DOHH2 (cell line): ENCODE measurements around the gene OR4D10.
"Not testable (repeated sequence)": the region's sequence is repeated elsewhere in the genome, so short reads cannot be mapped to it uniquely, and the experiment has no call there.

Experiments used
- H3F3A ChIP-seq: fragments of 200-600 bp; sonication (generic), shearing (Covaris generic); 2 replicates; pipeline ENCODE4 v1.6.0; 2016; ENCODE audit warnings: antibody characterized with exemption, mild to moderate bottlenecking; ENCODE audit not compliant: control insufficient read depth, insufficient read depth
- H3K27ac ChIP-seq: fragments of 200-600 bp; sonication (generic); 2 replicates; pipeline ENCODE4 v1.5.1; 2014; ENCODE audit warnings: low read depth, mild to moderate bottlenecking, low read length, moderate library complexity
- H3K27me3 ChIP-seq: fragments of 200-600 bp; sonication (generic); 2 replicates; pipeline ENCODE4 v1.6.1; 2014; ENCODE audit warnings: mild to moderate bottlenecking, low read length, mixed read lengths; ENCODE audit not compliant: control insufficient read depth
- H3K36me3 ChIP-seq: fragments of 200-600 bp; sonication (generic); 2 replicates; pipeline ENCODE4 v1.6.1; 2014; ENCODE audit warnings: mild to moderate bottlenecking, low read length, moderate library complexity, mixed read lengths; ENCODE audit not compliant: control insufficient read depth
- H3K4me1 ChIP-seq: fragments of 200-600 bp; sonication (generic); 2 replicates; pipeline ENCODE4 v1.6.1; 2014; ENCODE audit warnings: mild to moderate bottlenecking, low read length, mixed read lengths; ENCODE audit not compliant: control insufficient read depth
- H3K4me2 ChIP-seq: fragments of 200-600 bp; sonication (generic); 2 replicates; pipeline ENCODE4 v1.6.0; 2014; ENCODE audit warnings: mild to moderate bottlenecking, low read length, moderate library complexity
- H3K4me3 ChIP-seq: fragments of 200-600 bp; sonication (generic); 2 replicates; pipeline ENCODE4 v1.5.1; 2014; ENCODE audit warnings: mild to moderate bottlenecking, low read length, mixed read lengths
- H3K79me2 ChIP-seq: fragments of 200-600 bp; sonication (generic); 2 replicates; pipeline ENCODE4 v1.6.1; 2014; ENCODE audit warnings: mild to moderate bottlenecking, low read length, mixed read lengths; ENCODE audit not compliant: control insufficient read depth
- H3K9me2 ChIP-seq: fragments of 200-600 bp; sonication (generic); replicated peaks from 2 replicates; pipeline ENCODE4 v1.6.1; 2014; ENCODE audit warnings: mild to moderate bottlenecking, low read length, mixed read lengths; ENCODE audit not compliant: control insufficient read depth
- H3K9me3 ChIP-seq: fragments of 200-600 bp; sonication (generic); 2 replicates; pipeline ENCODE4 v1.6.1; 2014; ENCODE audit warnings: antibody characterized with exemption, low read length, mixed read lengths; ENCODE audit not compliant: control insufficient read depth, insufficient read depth
- H4K20me1 ChIP-seq: fragments of 200-600 bp; sonication (generic); 2 replicates; pipeline ENCODE4 v1.6.0; 2014; ENCODE audit warnings: low read depth, mild to moderate bottlenecking, antibody characterized with exemption, low read length, moderate library complexity; ENCODE audit not compliant: control insufficient read depth, insufficient read depth
- EZH2phosphoT487 ChIP-seq: fragments of 200-600 bp; sonication (generic); IDR thresholded peaks from 2 replicates; pipeline ENCODE4 v1.6.1; 2017; ENCODE audit warnings: borderline replicate concordance, mild to moderate bottlenecking, antibody characterized with exemption, low read length, moderate library complexity, mixed read lengths
- TF ChIP-seq, protein P1 (sequence below): fragments of 200-600 bp; sonication (generic); IDR thresholded peaks from one replicate; pipeline ENCODE4 v1.5.1; 2014; ENCODE audit warnings: antibody characterized with exemption, mild to moderate bottlenecking, low read depth, low read length; ENCODE audit not compliant: poor library complexity, severe bottlenecking

Gene OR4D10

DNA sequence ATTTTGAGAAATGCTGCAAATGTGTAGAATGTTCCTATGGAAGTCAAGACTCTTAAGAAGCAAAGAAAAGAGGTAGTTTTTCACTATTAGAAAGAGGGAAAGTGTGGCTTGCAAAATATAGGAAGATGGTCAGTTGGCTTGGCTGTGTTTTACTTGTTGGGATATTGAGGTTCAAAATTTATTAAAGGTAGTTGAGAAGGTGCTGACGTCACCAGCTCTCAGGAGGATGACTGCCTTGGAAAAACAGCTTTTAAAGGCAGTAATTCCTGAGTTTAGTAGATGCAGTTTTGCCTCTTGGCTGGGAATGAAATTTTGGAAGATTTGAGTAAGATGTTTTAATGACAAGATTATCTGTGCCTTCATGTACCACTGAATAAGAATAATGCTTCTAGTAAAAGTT lies 38.6 kb downstream of the OR4D10 start:
- Histone ChIP-seq H3K36me3 (no peaks in the 10 kb centered on the region), H3K27ac (no peak overlapping the region), H3K27me3 (peaks cover 4% of the 10 kb centered on the region), H3K9me3 (no peaks in the 10 kb centered on the region), H3K79me2 (no peaks in the 10 kb centered on the region), H4K20me1 (no peaks in the 10 kb centered on the region), H3K4me3 (no peak overlapping the region), H3F3A (no peaks in the 10 kb centered on the region), H3K4me1 (peaks cover 3% of the 10 kb centered on the region; the same call in 1 of the 2 replicates), H3K9me2 (no peaks in the 10 kb centered on the region), H3K4me2 (no peak overlapping the region)
- TF ChIP-seq EZH2phosphoT487: no peak
- TF ChIP-seq, protein P1, sequence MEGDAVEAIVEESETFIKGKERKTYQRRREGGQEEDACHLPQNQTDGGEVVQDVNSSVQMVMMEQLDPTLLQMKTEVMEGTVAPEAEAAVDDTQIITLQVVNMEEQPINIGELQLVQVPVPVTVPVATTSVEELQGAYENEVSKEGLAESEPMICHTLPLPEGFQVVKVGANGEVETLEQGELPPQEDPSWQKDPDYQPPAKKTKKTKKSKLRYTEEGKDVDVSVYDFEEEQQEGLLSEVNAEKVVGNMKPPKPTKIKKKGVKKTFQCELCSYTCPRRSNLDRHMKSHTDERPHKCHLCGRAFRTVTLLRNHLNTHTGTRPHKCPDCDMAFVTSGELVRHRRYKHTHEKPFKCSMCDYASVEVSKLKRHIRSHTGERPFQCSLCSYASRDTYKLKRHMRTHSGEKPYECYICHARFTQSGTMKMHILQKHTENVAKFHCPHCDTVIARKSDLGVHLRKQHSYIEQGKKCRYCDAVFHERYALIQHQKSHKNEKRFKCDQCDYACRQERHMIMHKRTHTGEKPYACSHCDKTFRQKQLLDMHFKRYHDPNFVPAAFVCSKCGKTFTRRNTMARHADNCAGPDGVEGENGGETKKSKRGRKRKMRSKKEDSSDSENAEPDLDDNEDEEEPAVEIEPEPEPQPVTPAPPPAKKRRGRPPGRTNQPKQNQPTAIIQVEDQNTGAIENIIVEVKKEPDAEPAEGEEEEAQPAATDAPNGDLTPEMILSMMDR: no peak

DNA sequence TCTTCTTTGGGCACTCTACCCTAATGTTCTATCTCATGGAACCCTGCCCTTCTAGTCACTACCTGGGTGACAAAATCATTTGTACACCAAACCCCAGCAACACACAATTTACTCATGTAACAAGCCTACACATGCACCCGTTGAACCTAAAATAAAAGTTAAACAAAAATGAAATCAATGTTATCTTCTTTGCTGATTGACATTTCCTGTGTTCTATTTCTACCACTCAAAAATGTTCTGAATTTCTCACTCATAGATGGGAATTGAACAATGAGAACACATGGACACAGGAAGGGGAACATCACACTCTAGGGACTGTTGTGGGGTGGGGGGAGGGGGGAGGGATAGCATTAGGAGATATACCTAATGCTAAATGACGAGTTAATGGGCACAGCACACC lies 47.0 kb downstream of the OR4D10 start:
- H4K20me1 ChIP-seq, H3K27ac ChIP-seq, H3K79me2 ChIP-seq, H3K4me1 ChIP-seq, H3K4me2 ChIP-seq, H3F3A ChIP-seq, H3K4me3 ChIP-seq, H3K27me3 ChIP-seq, H3K9me3 ChIP-seq, H3K9me2 ChIP-seq, H3K36me3 ChIP-seq: not testable (repeated sequence)

DNA sequence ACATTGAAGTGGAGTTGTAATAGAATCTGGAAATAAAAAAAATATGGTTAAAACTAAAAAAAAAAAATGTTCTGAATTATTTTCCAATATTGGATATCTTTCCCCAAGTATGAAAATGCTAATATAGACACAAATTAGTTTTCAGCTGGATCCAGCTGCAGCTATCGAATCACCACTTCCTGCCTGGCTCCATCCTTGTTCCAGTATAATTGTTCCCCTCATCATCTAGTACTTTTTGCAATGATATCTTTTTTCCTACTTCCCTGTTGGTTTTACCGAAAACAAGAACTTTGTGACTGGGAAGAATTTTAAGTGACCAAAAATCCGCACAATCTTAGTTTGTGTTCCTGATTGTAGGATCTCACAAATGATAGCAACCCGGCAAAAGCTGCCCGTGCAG lies 47.6 kb downstream of the OR4D10 start:
- Histone ChIP-seq H3K79me2 (no peaks in the 10 kb centered on the region), H3K4me2 (no peak overlapping the region), H3K9me3 (no peaks in the 10 kb centered on the region), H3K27me3 (peaks cover 5% of the 10 kb centered on the region; the same call in 1 of the 2 replicates), H3K27ac (no peak overlapping the region), H3K9me2 (no peaks in the 10 kb centered on the region), H3F3A (no peaks in the 10 kb centered on the region), H3K4me1 (no peaks in the 10 kb centered on the region), H4K20me1 (no peaks in the 10 kb centered on the region), H3K36me3 (no peaks in the 10 kb centered on the region), H3K4me3 (no peak overlapping the region)
- TF ChIP-seq, protein P1: no peak
- TF ChIP-seq EZH2phosphoT487: no peak

DNA sequence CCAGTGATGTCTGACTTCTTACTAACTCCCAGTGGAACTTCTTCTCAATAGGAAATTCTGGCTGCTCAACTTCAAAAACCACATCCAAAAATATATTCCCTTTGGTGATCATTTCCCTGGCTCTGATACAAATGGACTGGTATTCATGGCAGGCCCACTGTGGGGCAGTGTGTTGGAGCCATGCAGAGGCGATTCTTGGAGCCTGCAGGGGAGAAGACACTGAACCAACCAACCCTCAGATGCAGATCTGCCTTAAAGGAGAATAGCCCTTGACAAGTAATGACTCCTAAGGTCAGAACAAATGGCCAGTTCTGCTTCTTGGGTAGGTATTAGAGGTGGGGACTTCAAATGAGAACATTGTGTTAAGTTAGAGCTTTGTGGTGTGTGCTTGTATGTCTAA lies 50.4 kb downstream of the OR4D10 start:
- Histone ChIP-seq H3K4me1 (no peaks in the 10 kb centered on the region), H3K4me3 (no peak overlapping the region), H4K20me1 (no peaks in the 10 kb centered on the region), H3K36me3 (no peaks in the 10 kb centered on the region), H3K4me2 (no peak overlapping the region), H3K9me2 (no peaks in the 10 kb centered on the region), H3K9me3 (no peaks in the 10 kb centered on the region), H3K27me3 (peaks cover 5% of the 10 kb centered on the region; the same call in 1 of the 2 replicates), H3F3A (no peaks in the 10 kb centered on the region), H3K27ac (no peak overlapping the region), H3K79me2 (no peaks in the 10 kb centered on the region)
- TF ChIP-seq, protein P1: no peak
- no peak for TF ChIP-seq EZH2phosphoT487
